Activated CD8-positive, alpha-beta memory T cell treated with anti-CD3 and anti-CD28 coated beads for 4 hours (primary cell): ENCODE measurements around the gene SNCA.

Source experiments
- DNase-seq, 2 donors: peaks; one replicate each; pipeline ENCODE4 v3.0.0-alpha.2; 2020; ENCODE audit warnings: low read depth in 2 of 2

Gene SNCA

GRCh38 chr4:89814362-89814761, 22.6 kb downstream of the SNCA start:
- DNase-seq, result no peak

DNA sequence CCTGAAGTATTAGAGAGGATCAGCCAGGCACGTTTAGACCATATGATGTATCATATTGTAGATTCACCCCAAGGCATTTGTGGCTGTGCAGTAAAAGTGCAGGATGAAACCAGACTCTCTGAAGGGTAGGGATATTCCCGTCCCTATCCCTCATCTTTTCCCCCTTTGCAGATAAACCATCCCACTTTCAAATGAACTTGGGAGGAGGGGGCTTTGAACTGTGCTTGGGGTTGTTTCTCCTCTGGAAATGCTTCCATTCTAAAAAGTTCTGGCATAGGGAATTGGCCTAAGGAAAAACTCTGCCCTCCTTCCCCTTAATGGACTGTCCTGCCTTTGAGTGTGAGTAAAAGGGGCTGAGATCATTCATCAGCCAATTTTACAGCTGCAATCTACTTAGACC, 23.8 kb downstream of the SNCA start:
- no peak for DNase-seq

DNA sequence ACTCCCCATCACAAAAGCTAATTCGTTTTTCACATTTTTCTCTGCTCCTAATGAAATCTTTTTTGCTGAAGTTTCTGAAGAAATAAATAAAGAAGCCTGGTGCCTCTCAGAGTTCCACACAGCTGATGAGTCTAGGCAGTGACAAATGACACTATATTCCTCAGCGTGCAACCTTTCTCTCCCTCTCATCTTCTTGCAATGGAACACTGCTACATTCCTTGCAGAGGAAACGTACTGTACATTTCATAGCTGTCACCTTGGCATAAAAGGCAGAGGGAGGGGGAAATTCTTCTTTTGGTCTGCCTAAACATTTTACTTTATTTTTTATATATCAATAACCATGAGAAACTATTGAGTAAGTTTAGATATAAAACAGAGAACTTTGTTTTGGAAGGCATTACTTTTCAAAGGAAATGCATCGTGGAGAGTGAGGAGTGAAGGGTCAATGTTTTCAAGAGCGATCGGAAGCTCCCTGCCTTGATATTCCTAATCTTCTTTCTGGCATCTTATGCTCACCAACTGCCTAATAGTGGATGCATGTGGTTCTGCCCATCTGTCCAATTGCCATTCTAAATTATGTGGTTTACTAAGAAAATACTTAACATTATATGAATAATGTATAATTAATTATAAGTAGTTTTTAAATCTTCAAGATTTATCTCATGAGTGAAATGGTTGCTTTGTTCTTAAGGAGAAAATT, 29.4 kb downstream of the SNCA start:
- DNase-seq, result no peak

GRCh38 chr4:89805297-89805696, 31.7 kb downstream of the SNCA start:
- no peak for DNase-seq

- DNase-seq, result no peak
Measured at GRCh38 chr4:89803915-89804314, 33.0 kb downstream of the SNCA start.

DNA sequence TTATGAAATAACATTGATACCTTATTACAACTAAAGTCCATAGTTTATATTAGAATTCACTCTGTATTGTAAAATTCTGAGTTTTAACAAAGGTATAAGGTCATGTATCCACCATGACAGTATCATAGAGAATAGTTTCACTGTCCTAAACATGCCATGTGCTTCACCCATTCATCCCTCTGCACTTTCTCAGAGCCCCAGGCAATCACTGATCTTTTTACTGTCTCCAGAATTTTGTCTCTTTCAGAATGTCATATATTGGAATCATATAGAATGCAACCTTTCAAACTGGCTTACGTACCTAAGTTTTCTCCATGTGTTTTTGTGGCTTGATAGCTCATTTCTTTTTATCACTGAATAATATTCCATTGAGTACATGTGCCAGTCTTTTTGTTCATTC, 33.9 kb downstream of the SNCA start:
- no peak for DNase-seq

DNA sequence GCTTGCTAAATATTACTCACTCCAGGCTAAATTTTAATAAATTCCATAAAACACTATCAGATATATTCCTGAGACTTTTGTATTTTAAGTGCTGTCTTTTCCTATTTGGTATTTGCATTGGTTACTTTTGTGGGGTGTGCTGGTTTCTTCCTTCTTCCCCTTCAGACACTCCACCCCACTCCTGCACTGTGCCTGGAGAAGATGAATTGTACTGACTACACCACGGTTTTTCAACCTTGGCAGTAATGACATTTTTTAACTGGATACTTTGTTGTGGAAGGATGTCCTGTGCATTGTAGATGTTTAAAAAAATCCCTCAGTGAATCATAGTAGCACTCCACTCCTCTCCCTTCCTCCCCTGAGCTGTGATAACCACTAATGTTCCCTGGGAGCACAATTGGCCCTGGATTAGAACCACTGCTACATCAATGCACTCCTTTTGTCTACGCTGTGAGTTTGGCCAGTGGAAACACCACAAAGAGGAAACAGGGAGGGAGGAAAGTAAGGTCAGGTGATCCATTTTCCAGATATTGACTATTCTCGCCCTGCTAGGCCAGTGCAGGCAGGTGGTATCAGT, 36.3 kb downstream of the SNCA start:
- no peak for DNase-seq

DNA sequence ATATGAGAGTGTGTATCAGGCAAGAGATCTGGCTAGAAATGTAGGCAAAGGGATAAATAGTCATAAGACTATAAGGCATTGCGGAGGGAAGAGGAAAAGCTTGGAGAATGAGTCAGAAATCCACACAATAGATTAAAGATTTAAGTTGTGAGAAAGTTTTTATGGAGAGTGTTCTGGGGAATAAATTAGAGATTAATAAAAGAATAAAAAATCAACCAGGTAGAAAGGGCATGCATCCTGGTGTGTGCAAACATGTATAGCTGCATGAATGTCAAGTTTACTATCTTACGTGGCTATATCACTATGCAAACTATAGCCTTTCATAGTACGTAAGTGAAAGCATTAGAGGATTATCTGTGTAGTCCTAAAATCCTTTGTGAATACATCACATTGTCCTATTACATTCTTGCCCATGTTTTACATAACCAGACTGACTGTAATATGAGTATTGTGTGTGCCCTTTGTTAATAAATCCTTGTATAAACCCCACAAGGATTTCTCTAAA, 36.9 kb downstream of the SNCA start:
- DNase-seq, result no peak

- DNase-seq, result no peak
Measured at GRCh38 chr4:89799071-89799470, 37.9 kb downstream of the SNCA start.

DNA sequence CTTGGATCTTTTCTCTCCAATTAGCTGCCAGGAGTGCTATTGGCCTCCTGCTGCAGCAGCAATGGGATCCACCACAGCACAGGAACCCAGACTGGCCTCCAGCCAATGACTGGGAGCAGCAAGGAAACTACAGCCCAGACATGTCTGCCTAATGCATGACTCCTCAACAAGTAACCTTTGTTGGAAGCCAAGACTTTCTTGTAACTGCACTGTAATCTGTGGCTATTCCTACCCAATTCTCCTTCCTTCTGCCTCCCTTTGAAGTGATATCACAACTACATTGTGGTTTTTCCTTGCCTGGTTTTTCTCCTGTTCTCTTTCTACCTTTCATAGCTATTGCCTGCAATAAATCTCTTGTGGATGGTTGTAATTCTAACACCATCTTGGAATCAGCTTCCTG, 39.8 kb downstream of the SNCA start:
- no peak for DNase-seq

DNA sequence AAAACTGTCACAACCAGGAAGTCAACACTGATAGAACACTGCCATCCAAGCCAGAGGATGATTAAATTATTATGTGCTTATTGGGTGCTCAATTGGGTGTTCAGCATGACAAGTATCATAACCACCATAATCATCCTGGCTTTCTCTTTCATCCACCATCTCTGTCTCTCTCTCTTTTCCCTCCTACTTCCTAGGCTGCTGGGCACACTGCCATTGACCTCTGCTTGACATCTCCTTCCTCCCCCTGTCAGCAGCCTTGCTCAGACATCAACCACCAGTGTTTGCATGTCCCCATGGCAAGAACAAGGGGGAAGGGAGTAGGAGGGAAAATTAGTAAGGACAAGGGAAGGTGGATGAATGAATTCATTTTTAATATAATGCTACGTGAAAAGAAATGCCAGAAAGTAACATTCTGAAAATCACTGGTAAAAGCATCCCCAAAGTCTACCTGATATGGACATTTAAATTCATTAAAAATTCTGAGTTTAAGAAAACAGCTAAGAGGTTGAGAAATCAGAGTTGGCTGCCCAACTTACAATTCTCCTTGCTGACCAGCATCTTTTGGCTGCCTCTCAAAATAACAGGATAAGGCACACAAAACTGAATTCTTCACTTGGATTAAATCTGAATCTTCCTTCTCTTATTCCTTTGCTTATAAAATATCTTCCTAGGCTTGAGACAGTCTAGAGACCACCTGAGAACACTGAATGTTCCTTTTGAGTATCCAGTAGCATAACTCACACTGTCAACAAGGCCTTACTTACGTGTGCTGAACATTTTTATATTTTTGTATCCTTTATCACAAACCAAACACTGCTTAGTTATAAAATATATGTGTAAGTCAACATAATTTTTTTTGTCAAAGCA, 48.5 kb downstream of the SNCA start:
- no peak for DNase-seq

DNA sequence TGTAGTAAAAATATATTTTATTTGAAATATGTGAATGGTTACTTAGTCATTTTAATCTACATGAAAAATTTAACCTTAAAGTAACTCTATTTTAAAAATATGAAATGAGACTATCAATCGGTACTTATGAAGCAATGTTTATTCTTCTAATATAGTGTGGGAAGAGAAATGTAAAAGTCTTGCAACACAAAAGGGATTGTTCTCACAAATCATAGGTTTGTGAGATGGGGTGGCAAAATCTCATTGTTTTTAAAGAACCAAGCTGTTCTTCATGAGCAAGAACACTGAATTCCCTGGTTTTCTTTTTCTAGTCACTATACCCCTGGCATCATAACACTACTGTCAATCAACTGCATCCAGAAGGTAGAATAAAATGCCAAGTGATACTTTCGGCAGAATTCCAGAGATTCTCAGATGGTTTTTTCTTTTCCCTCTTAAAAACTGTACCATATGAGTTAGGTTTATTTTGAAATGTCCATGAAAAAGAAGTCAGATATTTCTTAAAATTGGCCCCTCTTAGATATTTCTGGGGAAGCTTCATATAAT, 52.2 kb downstream of the SNCA start:
- DNase-seq, result no peak

DNA sequence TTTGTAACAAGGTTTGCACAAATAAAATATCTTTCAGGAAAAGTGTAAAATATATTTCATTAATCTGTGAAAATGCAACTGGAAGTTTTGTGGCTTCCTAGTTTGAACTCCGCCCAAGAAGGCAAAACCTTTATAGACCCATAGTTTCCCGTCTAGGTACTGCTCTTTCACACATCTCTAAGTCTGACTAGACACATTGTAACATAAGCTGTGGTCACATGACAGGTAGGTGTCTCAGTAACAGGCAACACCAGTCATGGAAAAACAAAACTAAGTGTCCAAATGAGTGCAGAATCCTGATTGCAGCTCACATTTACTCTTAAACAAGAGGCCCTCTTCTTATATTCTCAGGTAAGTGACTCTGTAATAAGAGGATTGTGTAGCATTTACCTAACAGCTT, 55.6 kb downstream of the SNCA start:
- DNase-seq, result no peak

GRCh38 chr4:89773805-89774204, 63.2 kb downstream of the SNCA start:
- DNase-seq, result no peak

GRCh38 chr4:89769856-89770255, 67.1 kb downstream of the SNCA start:
- DNase-seq, result no peak

GRCh38 chr4:89767924-89768323, 69.0 kb downstream of the SNCA start:
- no peak for DNase-seq

- no peak for DNase-seq
Measured at GRCh38 chr4:89765966-89766365, 71.0 kb downstream of the SNCA start.

DNA sequence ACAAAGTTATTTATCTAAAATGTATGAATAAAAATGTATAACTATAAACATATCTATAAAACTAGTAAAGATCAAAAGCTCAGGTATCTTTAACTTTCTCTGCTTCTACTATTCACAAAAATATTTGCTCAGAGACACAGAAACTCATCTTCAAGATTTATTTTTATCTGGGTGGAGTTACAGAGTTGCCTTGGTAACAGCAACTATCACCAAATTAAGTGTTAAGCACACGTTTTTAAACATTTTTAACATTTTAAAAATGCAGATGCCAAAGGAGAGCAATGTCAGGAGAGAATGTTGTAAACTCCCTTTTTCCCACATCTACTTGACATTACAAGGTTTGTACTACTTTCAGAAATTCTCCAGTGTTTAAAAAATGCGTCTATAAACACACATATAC, 71.4 kb downstream of the SNCA start:
- no peak for DNase-seq

GRCh38 chr4:89762311-89762710, 74.7 kb downstream of the SNCA start:
- no peak for DNase-seq

- no peak for DNase-seq
Measured at GRCh38 chr4:89759426-89759825, 77.5 kb downstream of the SNCA start.

DNA sequence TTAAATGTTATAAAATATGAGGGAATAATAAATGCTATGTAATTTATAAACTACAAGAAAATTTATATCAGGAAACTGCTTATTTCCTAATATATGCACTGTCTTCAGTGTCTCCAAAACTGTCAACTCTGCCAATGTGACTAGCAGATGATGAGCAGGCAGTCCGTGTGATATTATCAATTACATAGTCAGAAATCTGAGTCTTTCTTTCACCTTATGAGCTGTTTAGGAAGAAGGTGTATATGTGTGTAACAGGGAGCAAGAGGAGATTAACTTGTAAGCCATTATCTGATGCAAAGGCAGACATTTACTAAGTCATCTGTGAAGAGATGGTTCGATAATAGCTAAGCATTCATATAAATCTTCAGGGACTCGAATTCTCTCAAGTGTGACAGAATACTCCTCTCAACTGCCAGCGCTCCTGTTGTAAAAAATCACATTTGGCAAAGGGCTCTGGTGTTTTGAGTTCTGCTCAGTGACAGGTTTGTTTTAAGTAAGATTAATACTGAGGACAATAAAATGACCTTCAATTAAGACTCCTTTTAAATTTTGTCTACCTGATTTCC, 79.7 kb downstream of the SNCA start:
- DNase-seq, result no peak

GRCh38 chr4:89755220-89755619, 81.7 kb downstream of the SNCA start:
- DNase-seq, result no peak
